LNCaP clone FGC (cell line): Measurements from ENCODE around the gene NOSIP.

Experiments used
- DNase-seq: peaks from one replicate; pipeline ENCODE4 v3.0.0-alpha.2; 2011; ENCODE audit warnings: low read depth
- H3K4me3 ChIP-seq: 2 replicates; pipeline ENCODE4 v1.5.1; 2011; ENCODE audit warnings: mild to moderate bottlenecking, low read depth, low read length, control low read depth
- CTCF ChIP-seq: IDR thresholded peaks from 2 replicates; pipeline ENCODE4 v1.5.1; 2012; ENCODE audit warnings: mild to moderate bottlenecking; ENCODE audit not compliant: control insufficient read depth, insufficient read depth; ENCODE audit errors: extremely low read depth

NOSIP gene

GRCh38 chr19:49555600-49556411, 24.6 kb downstream of the NOSIP start:
- TF ChIP-seq CTCF, result no peak
- no peak overlapping the region for H3K4me3 ChIP-seq

GRCh38 chr19:49554701-49555181, 25.6 kb downstream of the NOSIP start:
- H3K4me3 ChIP-seq, result no peak overlapping the region
- no peak for TF ChIP-seq CTCF
- DNase-seq, result no peak

More at GRCh38 chr19:49555600-49556411, 24.6 kb downstream of the NOSIP start:
- no peak for DNase-seq

- H3K4me3 ChIP-seq, result no peak overlapping the region
- no peak for TF ChIP-seq CTCF
- DNase-seq, result no peak
These were observed 26.7 kb downstream of the NOSIP start for GRCh38 chr19:49553451-49554271.

DNA sequence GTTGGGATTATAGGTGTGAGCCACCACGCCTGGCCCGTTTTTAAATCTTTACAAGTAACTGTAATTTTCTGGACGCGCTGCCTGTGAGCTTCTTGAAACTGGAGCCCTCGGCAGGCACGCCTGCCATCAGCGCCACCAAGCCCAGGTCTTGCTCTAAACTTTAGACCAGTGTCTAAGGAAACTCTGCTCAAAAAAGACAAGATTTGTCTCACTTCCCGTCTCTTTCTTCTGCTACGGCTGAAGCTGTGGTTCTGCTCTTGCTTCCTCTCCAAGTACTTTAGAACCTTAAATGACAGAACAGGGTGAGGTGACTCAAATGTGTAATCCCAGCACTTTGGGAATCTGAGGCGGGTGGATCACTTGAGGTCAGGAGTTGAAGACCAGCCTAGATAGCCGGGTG, 27.6 kb downstream of the NOSIP start:
- no peak overlapping the region for H3K4me3 ChIP-seq
- TF ChIP-seq CTCF, result no peak
- DNase-seq, result no peak

- no peak for DNase-seq
- no peak for TF ChIP-seq CTCF
- no peak overlapping the region for H3K4me3 ChIP-seq
These were observed 28.8 kb downstream of the NOSIP start for GRCh38 chr19:49551531-49551930.

DNA sequence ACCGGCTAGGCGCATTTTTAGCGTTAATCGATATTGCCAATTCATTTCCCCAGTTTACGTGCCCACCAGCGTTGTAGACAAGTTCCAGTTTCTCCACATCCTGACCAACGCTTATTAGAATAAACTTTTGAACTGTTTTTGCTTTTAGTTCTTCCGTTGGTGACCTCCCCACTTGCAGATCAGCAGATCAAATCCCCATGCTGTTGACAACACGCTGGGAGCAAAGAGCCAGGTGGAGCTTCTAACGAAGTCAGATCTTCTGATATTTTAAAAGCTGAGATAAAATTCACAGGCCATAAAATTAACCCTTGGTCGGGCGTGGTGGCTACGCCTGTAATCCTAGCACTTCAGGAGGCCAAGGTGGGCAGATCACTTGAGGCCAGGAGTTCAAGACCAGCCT, 31.3 kb downstream of the NOSIP start:
- no peak for TF ChIP-seq CTCF
- no peak for DNase-seq
- H3K4me3 ChIP-seq, result no peak overlapping the region
